Smooth muscle cell of the brain vasculature (primary cell): Measurements from ENCODE around the gene LY9.
"Not testable (repeated sequence)": the region's sequence is repeated elsewhere in the genome, so short reads cannot be mapped to it uniquely, and the experiment has no call there.

Experiments
- DNase-seq: peaks from one replicate; pipeline ENCODE4 v3.0.0-alpha.2; 2012; ENCODE audit warnings: low read depth, low spot score

Gene LY9

GRCh38 chr1:160773093-160773492, 22.9 kb upstream of the LY9 start:
- no peak for DNase-seq

- no peak for DNase-seq
These were observed 20.9 kb upstream of the LY9 start for GRCh38 chr1:160774886-160775719.

GRCh38 chr1:160776178-160776577, 19.8 kb upstream of the LY9 start:
- DNase-seq, result no peak

- no peak for DNase-seq
These were observed 18.4 kb upstream of the LY9 start for GRCh38 chr1:160777486-160778089.

GRCh38 chr1:160778976-160779375, 17.0 kb upstream of the LY9 start:
- DNase-seq, result no peak

GRCh38 chr1:160779626-160780397, 16.2 kb upstream of the LY9 start:
- no peak for DNase-seq

- no peak for DNase-seq
These were observed 15.6 kb upstream of the LY9 start for GRCh38 chr1:160780398-160780755.

- DNase-seq, result no peak
These were observed 14.7 kb upstream of the LY9 start for GRCh38 chr1:160781186-160781766.

GRCh38 chr1:160781914-160782689, 13.9 kb upstream of the LY9 start:
- no peak for DNase-seq

GRCh38 chr1:160782988-160783765, 12.8 kb upstream of the LY9 start:
- DNase-seq, result not testable (repeated sequence)

- DNase-seq, result no peak
These were observed 6.8 kb upstream of the LY9 start for GRCh38 chr1:160789051-160789701.

- DNase-seq, result no peak
These were observed 6.0 kb upstream of the LY9 start for GRCh38 chr1:160789702-160790611.

- DNase-seq, result no peak
These were observed 1.6 kb upstream of the LY9 start for GRCh38 chr1:160794376-160794775.

- no peak for DNase-seq
These were observed 1.3 kb downstream of the LY9 start for GRCh38 chr1:160797271-160797709.

- DNase-seq, result no peak
These were observed 1.9 kb downstream of the LY9 start for GRCh38 chr1:160797861-160798273.

- DNase-seq, result no peak
These were observed 2.5 kb downstream of the LY9 start for GRCh38 chr1:160798439-160798838.

GRCh38 chr1:160799641-160800040, 3.7 kb downstream of the LY9 start:
- DNase-seq, result no peak

- no peak for DNase-seq
These were observed 4.2 kb downstream of the LY9 start for GRCh38 chr1:160800142-160800541.
